ENCODE results near the gene ALLC. TPM values are rescaled to one million over a fixed set of nuclear protein-coding genes. Genes with fewer than 3 reads are reported as not detected.
"Not testable (repeated sequence)": the region's sequence is repeated elsewhere in the genome, so short reads cannot be mapped to it uniquely, and the experiment has no call there.

The ALLC gene
- not detected in 2 replicates for total RNA-seq (2014; rRNA removed; shearing (Covaris generic))

- no peak for DNase-seq (ENCODE audit: low spot score)
Measured at GRCh38 chr2:3657881-3658280, at the start of gene ALLC. ALLC (plus strand) TSS chr2:3658200; CDS start chr2:3671158, 12,958 bp downstream.

GRCh38 chr2:3608373-3609278, 49.4 kb upstream of the ALLC start:
- DNase-seq (ENCODE audit: low spot score), result no peak

GRCh38 chr2:3609279-3609673, 48.7 kb upstream of the ALLC start:
- not testable (repeated sequence) for DNase-seq (ENCODE audit: low spot score)

DNA sequence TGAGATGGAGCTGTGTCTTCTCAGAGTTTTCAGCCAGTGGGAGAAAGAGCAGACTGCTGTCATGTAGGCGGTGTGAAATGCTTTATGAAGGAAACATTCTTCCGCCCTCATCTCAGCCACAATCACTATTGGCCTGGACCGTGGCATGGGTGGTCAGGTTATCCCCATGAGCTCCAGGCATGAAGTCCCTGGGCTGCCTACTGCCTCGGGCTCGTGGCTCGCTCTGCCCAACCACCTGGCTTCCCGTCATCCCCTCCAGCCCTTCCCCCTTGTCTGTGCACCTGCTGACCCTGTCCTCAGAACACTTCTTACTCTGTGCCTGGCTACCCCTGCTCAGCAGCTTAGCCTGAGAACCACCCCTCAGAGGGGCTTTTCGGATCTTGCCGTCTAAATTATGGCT, 47.6 kb upstream of the ALLC start:
- no peak for DNase-seq (ENCODE audit: low spot score)

DNA sequence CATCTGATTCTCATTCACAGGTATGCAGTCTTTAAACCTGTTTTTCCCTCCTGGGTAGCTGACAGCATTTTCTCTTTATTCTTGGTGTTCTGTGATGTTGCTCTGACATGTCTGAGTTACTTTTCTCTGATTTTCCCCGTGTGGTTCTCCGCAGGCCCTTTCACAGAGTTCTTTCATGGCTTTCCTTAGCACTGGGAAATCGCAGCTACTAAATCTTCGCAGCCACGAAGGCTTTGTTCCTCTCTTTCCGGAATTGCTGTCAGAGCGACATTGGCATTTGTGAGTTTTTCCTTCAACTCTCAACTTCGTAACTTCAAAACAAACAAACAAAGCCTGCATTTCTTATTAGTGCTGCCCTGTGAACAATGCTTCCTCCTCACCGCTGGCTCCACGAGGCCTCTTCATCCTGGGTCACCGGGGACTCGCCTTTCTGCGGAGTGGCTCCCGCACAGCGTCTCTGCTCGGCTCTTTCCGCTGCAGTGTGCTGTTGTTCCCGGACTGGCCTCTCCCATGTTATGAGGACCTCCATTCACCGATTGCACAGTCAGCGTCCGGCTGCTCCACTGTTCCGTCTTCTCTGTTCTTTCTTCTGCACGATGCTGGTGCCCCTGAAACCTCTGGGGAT, 47.0 kb upstream of the ALLC start:
- DNase-seq (ENCODE audit: low spot score), result no peak

GRCh38 chr2:3611589-3611988, 46.4 kb upstream of the ALLC start:
- no peak for DNase-seq (ENCODE audit: low spot score)

DNA sequence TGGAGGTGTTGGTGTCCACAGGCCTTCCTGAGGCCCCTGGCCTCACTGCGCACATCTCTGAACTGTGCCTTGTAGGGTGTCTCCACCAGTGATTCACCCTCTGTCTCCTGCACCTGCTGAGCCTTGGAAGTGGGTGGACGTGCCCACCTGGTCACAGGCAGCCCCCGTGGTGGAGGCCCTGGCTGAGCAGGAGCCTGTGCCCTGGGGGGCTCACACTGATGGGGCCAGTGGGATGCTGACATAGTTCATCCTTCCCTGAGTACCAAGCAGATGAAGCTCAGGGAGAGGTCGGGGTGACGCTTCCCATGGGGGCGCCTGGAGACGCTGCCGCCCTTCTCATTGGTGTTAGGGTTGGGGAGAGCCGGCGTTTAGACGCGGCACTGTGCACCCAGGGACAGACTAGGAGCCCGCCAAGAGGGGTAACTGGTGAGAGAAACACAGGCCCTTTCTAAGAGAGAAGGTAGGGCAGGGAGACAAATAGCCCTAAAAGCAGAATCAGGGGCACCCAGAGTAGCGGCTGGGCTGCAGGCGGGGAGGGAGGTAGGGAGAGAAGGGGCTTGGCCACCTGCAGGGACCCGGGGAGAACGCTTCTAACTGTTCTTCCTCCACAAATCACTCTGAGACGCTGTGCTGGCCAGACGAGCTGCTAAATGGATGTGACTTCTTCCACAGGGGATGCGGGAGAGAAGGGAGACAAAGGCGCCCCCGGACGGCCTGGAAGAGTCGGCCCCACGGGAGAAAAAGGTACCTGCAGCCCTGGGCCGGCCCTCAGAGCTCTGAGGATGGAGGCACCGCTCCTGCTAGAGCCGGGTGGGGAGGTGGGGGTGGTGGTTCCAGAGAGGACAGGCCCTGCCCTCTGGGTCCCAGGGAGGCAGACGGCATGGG, 45.1 kb upstream of the ALLC start:
- DNase-seq (ENCODE audit: low spot score), result no peak

DNA sequence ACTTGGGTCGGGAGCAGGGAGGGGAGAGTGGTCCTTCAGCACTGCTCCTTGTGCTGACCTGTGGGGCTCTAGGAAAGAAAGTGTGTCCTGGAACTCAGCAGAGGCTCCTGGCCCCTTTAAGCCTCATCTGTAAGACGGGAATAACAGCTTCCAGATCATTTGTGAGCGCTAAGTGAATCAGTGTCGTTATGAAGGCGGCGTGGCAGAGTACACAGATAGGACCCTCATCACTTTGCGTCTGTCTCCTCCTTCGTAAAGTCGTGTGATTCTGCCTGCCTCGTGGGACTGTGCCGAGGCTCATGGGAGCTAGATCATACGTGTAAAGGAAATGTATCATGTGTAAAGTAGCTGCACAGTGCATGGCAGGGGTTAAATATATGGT, 44.5 kb upstream of the ALLC start:
- DNase-seq (ENCODE audit: low spot score), result no peak

GRCh38 chr2:3614743-3615142, 43.3 kb upstream of the ALLC start:
- DNase-seq (ENCODE audit: low spot score), result not testable (repeated sequence)

GRCh38 chr2:3615541-3616200, 42.3 kb upstream of the ALLC start:
- not testable (repeated sequence) for DNase-seq (ENCODE audit: low spot score)

GRCh38 chr2:3616435-3617197, 41.4 kb upstream of the ALLC start:
- not testable (repeated sequence) for DNase-seq (ENCODE audit: low spot score)

- DNase-seq (ENCODE audit: low spot score), result no peak
Measured at GRCh38 chr2:3617198-3617890, 40.7 kb upstream of the ALLC start.

DNA sequence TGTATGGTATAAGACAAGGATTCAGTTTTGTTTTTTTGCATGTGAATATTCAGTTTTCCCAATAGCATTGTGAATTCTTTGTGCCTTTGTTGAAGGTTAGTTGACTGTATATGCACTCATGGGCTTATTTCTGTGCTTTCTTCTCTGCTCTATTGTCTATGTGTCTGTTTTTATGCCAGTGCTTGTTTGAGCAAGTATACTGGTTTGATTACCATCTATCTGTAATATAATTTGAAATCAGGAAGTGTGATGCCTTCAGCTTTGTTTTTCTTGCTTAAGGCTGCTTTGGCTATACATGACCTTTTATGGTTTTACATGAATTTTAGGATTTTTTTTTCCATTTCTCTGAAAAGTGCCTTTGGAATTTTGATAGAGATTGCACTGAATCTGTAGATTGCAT, 39.6 kb upstream of the ALLC start:
- DNase-seq (ENCODE audit: low spot score), result no peak

DNA sequence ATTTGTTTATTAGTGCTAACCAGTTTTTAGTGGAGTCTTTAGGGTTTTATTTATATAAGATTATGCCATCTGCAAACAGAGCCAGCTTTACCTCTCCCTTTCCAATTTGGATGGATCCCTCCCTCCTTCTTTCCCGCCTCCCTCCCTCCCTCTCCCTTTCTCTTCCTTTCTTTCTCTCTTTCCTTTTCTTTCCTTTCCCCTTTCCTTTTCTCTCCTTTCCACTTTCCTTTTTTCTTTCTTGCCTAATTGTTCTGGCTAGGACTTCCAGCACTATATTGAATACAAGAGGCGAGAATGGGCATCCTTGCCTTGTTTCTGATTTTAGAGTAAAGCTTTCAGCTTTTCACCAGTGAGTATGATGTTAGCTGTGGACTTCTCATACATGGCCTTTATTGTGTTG, 39.0 kb upstream of the ALLC start:
- no peak for DNase-seq (ENCODE audit: low spot score)

DNA sequence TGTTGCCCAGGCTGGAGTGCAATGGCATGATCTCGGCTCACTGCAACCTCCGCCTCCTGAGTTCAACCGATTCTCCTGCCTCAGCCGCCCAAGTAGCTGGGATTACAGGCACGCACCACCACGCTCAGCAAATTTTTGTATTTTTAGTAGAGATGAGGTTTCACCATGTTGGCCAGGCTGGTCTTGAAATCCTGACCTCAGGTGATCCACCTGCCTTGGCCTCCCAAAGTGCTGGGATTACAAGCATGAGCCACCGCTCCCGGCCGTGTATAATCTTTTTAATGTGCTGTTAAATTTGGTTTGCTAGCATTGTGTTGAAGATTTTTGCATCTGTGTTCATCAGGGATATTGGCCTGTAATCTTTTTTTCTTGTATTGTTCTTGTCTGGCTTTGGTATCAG, 38.3 kb upstream of the ALLC start:
- not testable (repeated sequence) for DNase-seq (ENCODE audit: low spot score)

DNA sequence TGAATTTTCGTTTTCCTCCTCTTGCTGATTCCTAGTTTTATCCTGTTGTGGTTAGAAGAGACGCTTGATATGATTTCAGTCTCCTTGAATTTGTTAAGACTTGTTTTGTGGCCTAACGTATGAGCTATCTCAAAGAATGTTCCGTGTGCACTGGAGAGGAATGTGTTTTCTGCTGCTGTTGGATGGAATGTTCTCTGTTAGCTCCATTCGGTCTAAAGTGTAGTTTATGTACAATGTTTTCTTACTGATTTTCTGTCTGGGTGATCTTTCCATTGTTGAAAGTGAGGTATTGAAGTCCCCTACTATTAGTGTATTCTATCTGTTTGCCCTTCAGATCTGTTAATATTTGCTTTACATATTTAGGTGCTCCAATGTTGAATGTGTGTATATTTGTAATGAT, 37.2 kb upstream of the ALLC start:
- DNase-seq (ENCODE audit: low spot score), result no peak

DNA sequence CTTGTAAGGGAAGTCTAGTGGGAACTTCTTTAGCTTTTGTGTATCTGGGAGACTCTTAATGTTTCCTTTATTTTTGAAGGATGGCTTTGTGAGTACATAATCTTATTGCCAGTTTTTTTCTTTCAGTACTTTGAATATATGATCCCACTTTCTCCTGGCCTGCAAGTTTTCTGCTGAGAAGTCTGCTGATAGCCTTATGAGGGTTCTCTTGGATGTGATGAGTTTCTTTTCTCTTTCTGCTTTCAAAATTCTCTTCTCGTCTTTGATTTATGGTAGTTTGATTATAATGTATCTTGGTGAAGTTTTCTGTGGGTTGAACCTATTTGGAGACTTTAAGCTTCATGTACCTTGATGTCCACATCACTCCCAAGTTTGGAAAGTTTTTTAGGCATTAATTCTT, 35.0 kb upstream of the ALLC start:
- no peak for DNase-seq (ENCODE audit: low spot score)

GRCh38 chr2:3624059-3624794, 33.8 kb upstream of the ALLC start:
- DNase-seq (ENCODE audit: low spot score), result no peak

GRCh38 chr2:3625186-3625585, 32.8 kb upstream of the ALLC start:
- no peak for DNase-seq (ENCODE audit: low spot score)

Measured in H4 (cell line).